Progenitor cell of endocrine pancreas (in vitro differentiated cells): ENCODE data around the gene CDH20. TPM values are rescaled to one million over a fixed set of nuclear protein-coding genes. Genes with fewer than 3 reads are reported as not detected.

Experiments used
- DNase-seq: peaks from one replicate; pipeline ENCODE4 v3.0.0; 2021; ENCODE audit warnings: low spot score; ENCODE audit not compliant: unreplicated experiment
- H3K27ac Mint-ChIP-seq: 2 replicates; pipeline ENCODE4 v1.8.0; 2021; ENCODE audit warnings: mild to moderate bottlenecking, moderate library complexity, mixed read lengths
- H3K27me3 Mint-ChIP-seq: 2 replicates; pipeline ENCODE4 v1.8.0; 2021; ENCODE audit warnings: mixed read lengths
- H3K36me3 Mint-ChIP-seq: 2 replicates; pipeline ENCODE4 v1.8.0; 2022; ENCODE audit warnings: mixed read lengths; ENCODE audit not compliant: insufficient read depth
- H3K4me1 Mint-ChIP-seq: 2 replicates; pipeline ENCODE4 v1.8.0; 2021; ENCODE audit warnings: low read depth, mixed read lengths
- H3K4me3 Mint-ChIP-seq: 2 replicates; pipeline ENCODE4 v1.8.0; 2021; ENCODE audit warnings: low read depth, mild to moderate bottlenecking, moderate library complexity, mixed read lengths
- H3K9me3 Mint-ChIP-seq: 2 replicates; pipeline ENCODE4 v1.8.0; 2021; ENCODE audit warnings: low read depth, mixed read lengths
- CTCF ChIP-seq: fragments of 200-600 bp; sonication (generic); IDR thresholded peaks from one replicate; pipeline ENCODE4 v1.5.0; 2021; ENCODE audit warnings: antibody characterized with exemption, mild to moderate bottlenecking; ENCODE audit not compliant: unreplicated experiment
- total RNA-seq: library from RNA; stranded (reverse); gene quantifications from 2 replicates; pipeline ENCODE4 v1.2.1, GENCODE V29; 2021

The CDH20 gene
- total RNA-seq, 1 donor from 2014 or later: 0.65 TPM

- H3K27me3 Mint-ChIP-seq: no peaks in the 10 kb centered on the region
- no peak for DNase-seq
- no peaks in the 10 kb centered on the region for H3K9me3 Mint-ChIP-seq
- H3K27ac Mint-ChIP-seq: no peak overlapping the region
- no peaks in the 10 kb centered on the region for H3K36me3 Mint-ChIP-seq
- H3K4me1 Mint-ChIP-seq: no peaks in the 10 kb centered on the region
- no peak for TF ChIP-seq CTCF
- no peak overlapping the region for H3K4me3 Mint-ChIP-seq
These were observed 133.5 kb downstream of the CDH20 start for GRCh38 chr18:61466736-61467135.

- no peak for DNase-seq
- TF ChIP-seq CTCF: no peak
- peaks cover 5% of the 10 kb centered on the region for H3K4me1 Mint-ChIP-seq
- no peaks in the 10 kb centered on the region for H3K36me3 Mint-ChIP-seq
- H3K27ac Mint-ChIP-seq: no peak overlapping the region
- H3K4me3 Mint-ChIP-seq: no peak overlapping the region
- H3K27me3 Mint-ChIP-seq: peaks cover 5% of the 10 kb centered on the region
- no peaks in the 10 kb centered on the region for H3K9me3 Mint-ChIP-seq
These were observed 136.9 kb downstream of the CDH20 start for GRCh38 chr18:61470031-61470674.

GRCh38 chr18:61471541-61471940 lies 138.3 kb downstream of the CDH20 start:
- Mint-ChIP-seq H3K36me3 (no peaks in the 10 kb centered on the region), H3K4me3 (no peak overlapping the region), H3K27ac (no peak overlapping the region), H3K4me1 (peaks cover 5% of the 10 kb centered on the region), H3K9me3 (no peaks in the 10 kb centered on the region), H3K27me3 (peaks cover 5% of the 10 kb centered on the region)
- no peak for TF ChIP-seq CTCF
- no peak for DNase-seq

GRCh38 chr18:61471942-61472341 lies 138.7 kb downstream of the CDH20 start:
- H3K4me3 Mint-ChIP-seq: no peak overlapping the region
- H3K4me1 Mint-ChIP-seq: peaks cover 5% of the 10 kb centered on the region
- H3K27ac Mint-ChIP-seq: no peak overlapping the region
- no peak for DNase-seq
- no peaks in the 10 kb centered on the region for H3K9me3 Mint-ChIP-seq
- H3K36me3 Mint-ChIP-seq: no peaks in the 10 kb centered on the region
- no peak for TF ChIP-seq CTCF
- peaks cover 5% of the 10 kb centered on the region for H3K27me3 Mint-ChIP-seq

GRCh38 chr18:61474341-61474740 lies 141.1 kb downstream of the CDH20 start:
- DNase-seq: no peak
- TF ChIP-seq CTCF: no peak
- Mint-ChIP-seq H3K27ac (no peak overlapping the region), H3K4me1 (peaks cover 5% of the 10 kb centered on the region), H3K27me3 (peaks cover 5% of the 10 kb centered on the region), H3K9me3 (no peaks in the 10 kb centered on the region), H3K36me3 (no peaks in the 10 kb centered on the region), H3K4me3 (no peak overlapping the region)
